Liver (tissue), 9 donors: Measurements from ENCODE around the gene LILRA1. TPM values are rescaled to one million over a fixed set of nuclear protein-coding genes. Genes with fewer than 3 reads are reported as not detected.

Experiments used
- DNase-seq: peaks from one replicate; pipeline ENCODE4 v3.0.0-alpha.2; 2017; ENCODE audit warnings: low spot score
- H3K27ac ChIP-seq, 2 donors: one replicate each; pipeline ENCODE4 v1.7.0; 2013; ENCODE audit warnings: inconsistent platforms in 2 of 2, low read length in 2 of 2, control low read depth in 1 of 2, low read depth in 1 of 2, mild to moderate bottlenecking in 1 of 2
- H3K27me3 ChIP-seq, 4 donors: one replicate each; pipeline versions ENCODE4 v1.6.1 to v1.7.0; 2013; ENCODE audit warnings: low read length in 3 of 4, inconsistent platforms in 1 of 4, mild to moderate bottlenecking in 1 of 4, moderate library complexity in 1 of 4; ENCODE audit not compliant: control insufficient read depth in 4 of 4, insufficient read depth in 4 of 4
- H3K36me3 ChIP-seq, 4 donors: one replicate each; pipeline versions ENCODE4 v1.6.1 to v1.7.0; 2013; ENCODE audit warnings: low read length in 3 of 4, mild to moderate bottlenecking in 3 of 4, low read depth in 1 of 4, moderate library complexity in 1 of 4; ENCODE audit not compliant: control insufficient read depth in 4 of 4, insufficient read depth in 3 of 4
- H3K4me1 ChIP-seq, 4 donors: one replicate each; pipeline versions ENCODE4 v1.6.1 to v1.7.0; 2013; ENCODE audit warnings: low read length in 3 of 4, mild to moderate bottlenecking in 3 of 4, moderate library complexity in 1 of 4; ENCODE audit not compliant: control insufficient read depth in 4 of 4, insufficient read depth in 4 of 4
- H3K4me3 ChIP-seq, 3 donors: one replicate each; pipeline versions ENCODE4 v1.6.1 to v1.7.0; 2013; ENCODE audit warnings: low read length in 3 of 3, control low read depth in 1 of 3, low read depth in 1 of 3, mild to moderate bottlenecking in 1 of 3
- H3K9ac ChIP-seq, 2 donors: one replicate each; pipeline ENCODE4 v1.7.0; 2013; ENCODE audit warnings: low read length in 2 of 2, mild to moderate bottlenecking in 2 of 2, moderate library complexity in 2 of 2, control low read depth in 1 of 2, low read depth in 1 of 2
- H3K9me3 ChIP-seq, 4 donors: one replicate each; pipeline versions ENCODE4 v1.6.1 to v1.7.0; 2013; ENCODE audit warnings: low read length in 3 of 4; ENCODE audit not compliant: control insufficient read depth in 4 of 4
- EGR1 ChIP-seq, 2 donors: IDR thresholded peaks; 2 replicates each; pipeline ENCODE4 v1.6.1; 2016 to 2018; ENCODE audit warnings: antibody characterized with exemption in 2 of 2, low read depth in 2 of 2
- FOXA1 ChIP-seq: IDR thresholded peaks from 2 replicates; pipeline ENCODE4 v1.6.1; 2016; ENCODE audit warnings: antibody characterized with exemption
- FOXA2 ChIP-seq: IDR thresholded peaks from 2 replicates; pipeline ENCODE4 v1.6.1; 2016; ENCODE audit warnings: antibody characterized with exemption
- GABPA ChIP-seq, 2 donors: IDR thresholded peaks in 1 of 2; conservative IDR thresholded peaks in 1 of 2; 2 replicates each; pipeline ENCODE4 v1.6.1; 2016; ENCODE audit warnings: antibody characterized with exemption in 2 of 2, mild to moderate bottlenecking in 1 of 2, moderate library complexity in 1 of 2
- HNF4A ChIP-seq, 2 donors: conservative IDR thresholded peaks; 2 replicates each; pipeline ENCODE4 v1.6.1; 2016; ENCODE audit warnings: antibody characterized with exemption in 2 of 2, mild to moderate bottlenecking in 2 of 2
- HNF4G ChIP-seq: IDR thresholded peaks from 2 replicates; pipeline ENCODE4 v1.6.1; 2016; ENCODE audit warnings: antibody characterized with exemption
- JUND ChIP-seq, 2 donors: IDR thresholded peaks; 2 replicates each; pipeline ENCODE4 v1.6.1; 2016; ENCODE audit warnings: antibody characterized with exemption in 2 of 2
- NR2F2 ChIP-seq: IDR thresholded peaks from 2 replicates; pipeline ENCODE4 v1.6.1; 2016; ENCODE audit warnings: antibody characterized with exemption
- RAD21 ChIP-seq, 2 donors: IDR thresholded peaks; 2 replicates each; pipeline ENCODE4 v1.6.1; 2016; ENCODE audit warnings: antibody characterized with exemption in 2 of 2, mild to moderate bottlenecking in 2 of 2
- RXRA ChIP-seq, 2 donors: IDR thresholded peaks; 2 replicates each; pipeline ENCODE4 v1.6.1; 2017 to 2018; ENCODE audit warnings: antibody characterized with exemption in 2 of 2, mild to moderate bottlenecking in 1 of 2
- SP1 ChIP-seq: IDR thresholded peaks from 2 replicates; pipeline ENCODE4 v1.6.1; 2018; ENCODE audit warnings: antibody characterized with exemption, mild to moderate bottlenecking
- TAF1 ChIP-seq: conservative IDR thresholded peaks from 2 replicates; pipeline ENCODE4 v1.6.1; 2016; ENCODE audit warnings: antibody characterized with exemption, mild to moderate bottlenecking
- YY1 ChIP-seq: IDR thresholded peaks from 2 replicates; pipeline ENCODE4 v1.6.1; 2016; ENCODE audit warnings: antibody characterized with exemption, mild to moderate bottlenecking
- WGBS: extraction: QIAGEN DNeasy Blood & Tissue Kit; methylation state at CpG from one replicate; pipeline ENCODE4 v1.1.7; 2013; 5-methylcytosine and 5-hydroxymethylcytosine counted together
- polyA plus RNA-seq, 2 donors: library from polyadenylated mRNA; stranded (reverse) in 1 of 2; unstranded in 1 of 2; fragments of 200-250 nt in 1 of 2; fragments of >200 nt in 1 of 2; fragmentation: Nextera tagmentation in 1 of 2; extraction: Ambion mirVana in 1 of 2; gene quantifications; one replicate each; pipeline versions ENCODE4 v1.2.1 to v1.2.3, GENCODE V29; 2013 to 2015
- total RNA-seq, 2 donors: library from RNA; depleted of rRNA; stranded (reverse); fragments of >200 nt; gene quantifications; one replicate each; pipeline ENCODE4 v1.2.3, GENCODE V29; 2014
- TF ChIP-seq, protein P1 (sequence below): IDR thresholded peaks from 2 replicates; pipeline ENCODE4 v1.6.1; 2016; ENCODE audit warnings: antibody characterized with exemption
- TF ChIP-seq, protein P2 (sequence below): IDR thresholded peaks from 2 replicates; pipeline ENCODE4 v1.6.1; 2016; ENCODE audit warnings: antibody characterized with exemption
- TF ChIP-seq, protein P3 (sequence below): IDR thresholded peaks from 2 replicates; pipeline ENCODE4 v1.6.1; 2016; ENCODE audit warnings: antibody characterized with exemption
- TF ChIP-seq, protein P4 (sequence below): fragments of 150-350 bp; IDR thresholded peaks from 2 replicates; pipeline ENCODE4 v1.5.1; 2017; ENCODE audit warnings: improper control_type of control experiment, low read depth, low read length; ENCODE audit not compliant: missing input control
- TF ChIP-seq, protein P5 (sequence below): IDR thresholded peaks from 2 replicates; pipeline ENCODE4 v1.6.1; 2016; ENCODE audit warnings: antibody characterized with exemption, mild to moderate bottlenecking
- donor health status: healthy.
- donor health status: healthy.
- donor health status: healthy.
- donor health status: healthy.
- donor health status: healthy.

The LILRA1 gene
- total and polyA plus RNA-seq, 4 donors = 0.43 to 2.1 (median 1.2) TPM

DNA sequence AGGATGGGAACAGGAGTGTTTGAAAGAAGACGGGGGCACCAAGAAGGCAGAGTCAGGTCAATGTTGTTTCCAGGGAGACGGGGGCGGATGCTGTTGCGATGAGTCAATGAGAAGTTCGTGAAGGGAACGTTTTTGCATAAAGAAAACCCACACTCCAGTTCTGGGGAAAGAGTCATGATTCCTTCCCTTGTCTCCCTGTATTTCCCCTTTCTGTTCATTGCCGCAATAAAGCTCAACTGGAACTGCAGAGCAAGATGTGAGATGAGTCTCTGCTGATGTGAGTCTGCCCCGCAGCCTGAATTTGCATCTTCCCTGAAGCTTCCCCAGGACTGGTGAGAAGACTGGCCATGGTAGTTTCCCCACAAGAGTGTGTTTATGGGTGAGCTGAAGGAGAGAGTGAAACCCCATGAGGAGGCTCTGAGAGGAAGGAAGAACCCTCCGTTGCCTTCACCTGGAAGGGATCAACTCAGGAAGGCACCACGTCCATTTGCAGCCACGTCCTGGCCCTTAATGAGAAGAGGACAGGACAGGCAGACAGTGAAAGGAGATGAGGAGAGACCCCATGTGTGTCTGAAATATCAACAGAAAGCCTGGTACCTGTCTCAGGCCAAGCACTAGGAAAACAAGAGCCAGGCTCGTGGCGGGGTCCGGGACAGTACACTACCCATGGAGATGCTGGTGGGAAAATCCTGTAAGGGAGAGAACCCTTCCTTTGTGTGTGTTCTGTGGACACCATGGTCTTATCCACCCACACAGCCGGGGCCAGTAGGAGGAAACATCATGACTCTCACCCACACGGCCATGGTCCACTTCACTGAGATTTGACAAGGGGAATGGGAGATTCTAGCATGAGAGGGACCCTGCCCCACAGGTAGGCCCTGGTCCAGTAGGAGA, 13.7 kb downstream of the LILRA1 start (continued):
- TF ChIP-seq JUND (IDR thresholded peaks at IDR 0.05) = no peak
- TF ChIP-seq FOXA2 = no peak
- TF ChIP-seq HNF4A (conservative IDR thresholded peaks at IDR 0.05) = no peak

DNA sequence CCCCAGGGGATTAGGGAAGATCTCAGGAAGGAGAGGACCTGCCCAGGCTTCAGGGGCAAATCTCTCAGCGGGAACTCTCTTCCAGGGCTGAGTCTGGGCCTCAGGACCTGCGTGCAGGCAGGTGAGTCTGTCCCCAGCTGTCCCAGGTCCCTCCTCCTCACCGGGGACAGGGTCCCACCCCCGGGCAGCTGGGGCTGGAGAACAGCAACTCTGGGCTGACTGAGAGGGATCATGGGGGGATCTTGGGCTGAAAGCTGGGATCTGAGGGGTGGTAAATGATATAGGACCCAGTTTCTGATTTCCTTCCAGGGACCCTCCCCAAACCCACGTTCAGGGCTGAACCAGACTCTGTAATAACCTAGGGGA, 14.3 kb downstream of the LILRA1 start:
- no peak overlapping the region for H3K9ac ChIP-seq
- no peaks in the 10 kb centered on the region for H3K27me3 ChIP-seq
- 66% methylated on average over 5 of the region's 5 CpGs for WGBS
- H3K36me3 ChIP-seq = no peaks in the 10 kb centered on the region
- no peak for DNase-seq
- peaks cover 0 to 5% (median 0%) of the 10 kb centered on the region in 4 donors for H3K9me3 ChIP-seq
- TF ChIP-seq, protein P1, sequence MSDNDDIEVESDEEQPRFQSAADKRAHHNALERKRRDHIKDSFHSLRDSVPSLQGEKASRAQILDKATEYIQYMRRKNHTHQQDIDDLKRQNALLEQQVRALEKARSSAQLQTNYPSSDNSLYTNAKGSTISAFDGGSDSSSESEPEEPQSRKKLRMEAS = no peak
- TF ChIP-seq, protein P2, sequence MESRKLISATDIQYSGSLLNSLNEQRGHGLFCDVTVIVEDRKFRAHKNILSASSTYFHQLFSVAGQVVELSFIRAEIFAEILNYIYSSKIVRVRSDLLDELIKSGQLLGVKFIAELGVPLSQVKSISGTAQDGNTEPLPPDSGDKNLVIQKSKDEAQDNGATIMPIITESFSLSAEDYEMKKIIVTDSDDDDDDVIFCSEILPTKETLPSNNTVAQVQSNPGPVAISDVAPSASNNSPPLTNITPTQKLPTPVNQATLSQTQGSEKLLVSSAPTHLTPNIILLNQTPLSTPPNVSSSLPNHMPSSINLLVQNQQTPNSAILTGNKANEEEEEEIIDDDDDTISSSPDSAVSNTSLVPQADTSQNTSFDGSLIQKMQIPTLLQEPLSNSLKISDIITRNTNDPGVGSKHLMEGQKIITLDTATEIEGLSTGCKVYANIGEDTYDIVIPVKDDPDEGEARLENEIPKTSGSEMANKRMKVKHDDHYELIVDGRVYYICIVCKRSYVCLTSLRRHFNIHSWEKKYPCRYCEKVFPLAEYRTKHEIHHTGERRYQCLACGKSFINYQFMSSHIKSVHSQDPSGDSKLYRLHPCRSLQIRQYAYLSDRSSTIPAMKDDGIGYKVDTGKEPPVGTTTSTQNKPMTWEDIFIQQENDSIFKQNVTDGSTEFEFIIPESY = no peak
- TF ChIP-seq FOXA1 (no peak), FOXA2 (no peak), SP1 (no peak), NR2F2 (no peak), YY1 (no peak), GABPA (IDR thresholded peaks at IDR 0.05 in 1 of 2, conservative IDR thresholded peaks at IDR 0.05 in 1 of 2) (no peak), RAD21 (IDR thresholded peaks at IDR 0.05) (no peak), RXRA (IDR thresholded peaks at IDR 0.05) (no peak), EGR1 (IDR thresholded peaks at IDR 0.05; ENCODE audit: low read depth in 2 of 2) (no peak), JUND (IDR thresholded peaks at IDR 0.05) (no peak), TAF1 (no peak), HNF4G (no peak), HNF4A (conservative IDR thresholded peaks at IDR 0.05) (no peak)
- TF ChIP-seq, protein P3, sequence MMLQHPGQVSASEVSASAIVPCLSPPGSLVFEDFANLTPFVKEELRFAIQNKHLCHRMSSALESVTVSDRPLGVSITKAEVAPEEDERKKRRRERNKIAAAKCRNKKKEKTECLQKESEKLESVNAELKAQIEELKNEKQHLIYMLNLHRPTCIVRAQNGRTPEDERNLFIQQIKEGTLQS = no peak
- TF ChIP-seq, protein P4, sequence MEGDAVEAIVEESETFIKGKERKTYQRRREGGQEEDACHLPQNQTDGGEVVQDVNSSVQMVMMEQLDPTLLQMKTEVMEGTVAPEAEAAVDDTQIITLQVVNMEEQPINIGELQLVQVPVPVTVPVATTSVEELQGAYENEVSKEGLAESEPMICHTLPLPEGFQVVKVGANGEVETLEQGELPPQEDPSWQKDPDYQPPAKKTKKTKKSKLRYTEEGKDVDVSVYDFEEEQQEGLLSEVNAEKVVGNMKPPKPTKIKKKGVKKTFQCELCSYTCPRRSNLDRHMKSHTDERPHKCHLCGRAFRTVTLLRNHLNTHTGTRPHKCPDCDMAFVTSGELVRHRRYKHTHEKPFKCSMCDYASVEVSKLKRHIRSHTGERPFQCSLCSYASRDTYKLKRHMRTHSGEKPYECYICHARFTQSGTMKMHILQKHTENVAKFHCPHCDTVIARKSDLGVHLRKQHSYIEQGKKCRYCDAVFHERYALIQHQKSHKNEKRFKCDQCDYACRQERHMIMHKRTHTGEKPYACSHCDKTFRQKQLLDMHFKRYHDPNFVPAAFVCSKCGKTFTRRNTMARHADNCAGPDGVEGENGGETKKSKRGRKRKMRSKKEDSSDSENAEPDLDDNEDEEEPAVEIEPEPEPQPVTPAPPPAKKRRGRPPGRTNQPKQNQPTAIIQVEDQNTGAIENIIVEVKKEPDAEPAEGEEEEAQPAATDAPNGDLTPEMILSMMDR = no peak
- TF ChIP-seq, protein P5, sequence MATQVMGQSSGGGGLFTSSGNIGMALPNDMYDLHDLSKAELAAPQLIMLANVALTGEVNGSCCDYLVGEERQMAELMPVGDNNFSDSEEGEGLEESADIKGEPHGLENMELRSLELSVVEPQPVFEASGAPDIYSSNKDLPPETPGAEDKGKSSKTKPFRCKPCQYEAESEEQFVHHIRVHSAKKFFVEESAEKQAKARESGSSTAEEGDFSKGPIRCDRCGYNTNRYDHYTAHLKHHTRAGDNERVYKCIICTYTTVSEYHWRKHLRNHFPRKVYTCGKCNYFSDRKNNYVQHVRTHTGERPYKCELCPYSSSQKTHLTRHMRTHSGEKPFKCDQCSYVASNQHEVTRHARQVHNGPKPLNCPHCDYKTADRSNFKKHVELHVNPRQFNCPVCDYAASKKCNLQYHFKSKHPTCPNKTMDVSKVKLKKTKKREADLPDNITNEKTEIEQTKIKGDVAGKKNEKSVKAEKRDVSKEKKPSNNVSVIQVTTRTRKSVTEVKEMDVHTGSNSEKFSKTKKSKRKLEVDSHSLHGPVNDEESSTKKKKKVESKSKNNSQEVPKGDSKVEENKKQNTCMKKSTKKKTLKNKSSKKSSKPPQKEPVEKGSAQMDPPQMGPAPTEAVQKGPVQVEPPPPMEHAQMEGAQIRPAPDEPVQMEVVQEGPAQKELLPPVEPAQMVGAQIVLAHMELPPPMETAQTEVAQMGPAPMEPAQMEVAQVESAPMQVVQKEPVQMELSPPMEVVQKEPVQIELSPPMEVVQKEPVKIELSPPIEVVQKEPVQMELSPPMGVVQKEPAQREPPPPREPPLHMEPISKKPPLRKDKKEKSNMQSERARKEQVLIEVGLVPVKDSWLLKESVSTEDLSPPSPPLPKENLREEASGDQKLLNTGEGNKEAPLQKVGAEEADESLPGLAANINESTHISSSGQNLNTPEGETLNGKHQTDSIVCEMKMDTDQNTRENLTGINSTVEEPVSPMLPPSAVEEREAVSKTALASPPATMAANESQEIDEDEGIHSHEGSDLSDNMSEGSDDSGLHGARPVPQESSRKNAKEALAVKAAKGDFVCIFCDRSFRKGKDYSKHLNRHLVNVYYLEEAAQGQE = no peak
- no peaks in the 10 kb centered on the region for H3K4me1 ChIP-seq
- H3K27ac ChIP-seq = no peak overlapping the region
- no peak overlapping the region for H3K4me3 ChIP-seq
